Measurements from ENCODE around the gene AGPAT1.
"Not testable (repeated sequence)": the region's sequence is repeated elsewhere in the genome, so short reads cannot be mapped to it uniquely, and the experiment has no call there.

The AGPAT1 gene

DNA sequence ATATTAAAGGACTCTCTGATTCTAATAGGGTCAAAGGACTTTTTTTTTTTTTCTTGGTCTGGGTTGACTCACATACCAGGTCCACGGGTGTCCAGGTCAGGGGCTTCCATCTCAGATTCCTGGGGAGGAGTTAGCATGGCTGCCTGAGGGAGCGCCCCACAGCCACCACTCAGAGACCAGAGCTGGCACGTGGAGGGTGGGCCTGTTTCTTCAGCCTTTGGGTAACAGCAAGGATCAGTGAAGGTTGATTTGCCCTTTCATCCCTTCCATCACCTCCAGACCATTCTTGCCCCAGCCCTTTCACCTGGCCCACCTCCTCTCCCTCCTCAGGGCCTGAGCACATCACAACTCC, 22.4 kb upstream of the AGPAT1 start:
- DNase-seq = no peak

DNA sequence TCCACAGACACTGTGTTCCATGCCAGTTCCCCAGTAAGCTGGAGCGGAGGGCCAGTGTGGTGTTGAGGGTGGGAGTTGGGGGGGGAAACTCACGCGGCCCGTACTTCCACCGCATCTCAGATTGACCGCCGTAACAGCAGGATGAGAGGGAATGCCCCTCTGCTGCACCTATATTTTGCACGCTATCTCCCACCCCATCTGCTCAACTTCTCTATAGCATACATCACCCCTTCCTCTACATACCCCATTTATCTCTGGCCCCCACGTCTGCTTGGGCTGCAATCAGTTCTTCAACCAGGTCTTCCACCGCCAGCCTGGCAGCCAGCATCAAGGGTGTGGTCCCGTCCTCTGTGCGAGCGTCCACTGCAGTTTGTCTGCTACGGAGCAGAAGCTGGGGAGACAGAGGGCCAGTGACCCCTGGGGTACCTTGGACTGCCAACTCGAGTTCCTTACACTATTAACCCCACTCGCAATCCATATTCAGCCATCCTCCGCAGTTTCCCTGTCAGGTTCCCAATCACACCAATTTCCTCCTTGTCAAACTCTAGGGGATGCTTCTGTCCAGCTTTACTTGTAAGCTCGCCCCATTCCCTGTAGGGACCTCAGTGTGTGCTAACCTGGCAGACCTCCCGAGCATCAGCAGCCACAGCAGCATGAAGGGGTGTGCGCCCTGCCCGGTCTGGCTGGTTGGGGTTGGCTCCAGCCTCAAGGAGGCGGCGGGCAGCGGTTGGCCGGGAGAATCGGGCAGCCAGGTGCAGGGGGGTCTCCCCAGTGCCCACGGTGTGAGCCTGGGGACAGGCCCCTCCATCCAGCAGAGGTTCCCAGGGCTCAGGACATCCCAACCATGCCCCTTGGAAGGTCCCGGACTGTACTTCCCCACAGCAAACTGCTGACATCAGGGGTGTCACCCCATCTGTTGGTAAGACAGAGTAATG, 21.1 kb upstream of the AGPAT1 start:
- DNase-seq = no peak

DNA sequence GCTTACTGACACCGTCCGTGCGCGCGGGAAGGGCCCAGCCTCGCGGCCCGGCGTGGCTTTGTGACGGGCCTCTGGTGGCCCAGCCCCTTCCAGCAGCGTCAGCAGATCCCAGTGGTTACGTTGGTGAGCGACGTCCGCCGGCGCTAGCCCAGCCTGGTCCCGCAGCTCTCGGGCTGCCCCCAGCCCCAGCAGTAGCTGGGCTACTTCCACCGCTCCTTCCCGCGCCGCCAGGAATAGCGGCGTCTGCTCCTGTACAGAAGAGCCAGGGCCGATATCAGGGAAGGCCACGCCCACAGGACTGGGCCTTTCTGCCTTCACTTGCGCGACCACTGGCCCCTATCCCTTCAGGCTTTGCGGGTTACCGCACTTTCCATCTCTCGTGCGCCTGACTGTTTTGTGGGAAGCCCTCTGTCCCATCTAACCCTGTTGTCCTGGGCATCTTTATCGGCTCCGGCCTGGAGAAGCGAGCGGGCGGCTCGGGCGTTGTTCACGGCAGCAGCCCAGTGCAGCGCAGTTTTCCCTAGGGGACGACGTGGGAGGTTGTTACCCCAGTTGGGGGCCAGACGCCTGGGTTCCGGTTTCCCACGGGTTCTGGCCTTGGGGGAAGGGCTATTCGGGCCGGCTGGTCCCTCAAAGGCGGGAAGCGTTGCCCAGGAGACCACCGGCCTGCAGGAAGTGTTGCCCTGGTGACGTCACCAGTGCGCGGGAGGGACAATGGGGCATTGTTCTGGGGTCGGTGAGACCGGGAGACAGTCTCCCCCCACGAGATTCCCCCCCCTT, 20.2 kb upstream of the AGPAT1 start:
- peak; percentile 78 for DNase-seq

DNA sequence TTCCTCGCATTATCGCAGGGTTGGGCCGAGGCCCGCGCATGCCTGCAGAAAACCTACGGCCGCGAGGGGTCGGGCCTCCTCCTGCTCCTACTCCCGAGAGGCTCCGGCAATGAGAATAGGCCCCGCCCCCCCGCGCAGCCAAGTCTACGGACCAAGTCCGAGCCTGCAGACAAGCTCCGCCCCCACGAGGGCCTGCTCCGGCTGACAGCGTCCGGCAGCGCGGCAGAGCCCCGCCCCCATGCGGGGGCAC, 19.7 kb upstream of the AGPAT1 start:
- DNase-seq = peak; percentile 100

DNA sequence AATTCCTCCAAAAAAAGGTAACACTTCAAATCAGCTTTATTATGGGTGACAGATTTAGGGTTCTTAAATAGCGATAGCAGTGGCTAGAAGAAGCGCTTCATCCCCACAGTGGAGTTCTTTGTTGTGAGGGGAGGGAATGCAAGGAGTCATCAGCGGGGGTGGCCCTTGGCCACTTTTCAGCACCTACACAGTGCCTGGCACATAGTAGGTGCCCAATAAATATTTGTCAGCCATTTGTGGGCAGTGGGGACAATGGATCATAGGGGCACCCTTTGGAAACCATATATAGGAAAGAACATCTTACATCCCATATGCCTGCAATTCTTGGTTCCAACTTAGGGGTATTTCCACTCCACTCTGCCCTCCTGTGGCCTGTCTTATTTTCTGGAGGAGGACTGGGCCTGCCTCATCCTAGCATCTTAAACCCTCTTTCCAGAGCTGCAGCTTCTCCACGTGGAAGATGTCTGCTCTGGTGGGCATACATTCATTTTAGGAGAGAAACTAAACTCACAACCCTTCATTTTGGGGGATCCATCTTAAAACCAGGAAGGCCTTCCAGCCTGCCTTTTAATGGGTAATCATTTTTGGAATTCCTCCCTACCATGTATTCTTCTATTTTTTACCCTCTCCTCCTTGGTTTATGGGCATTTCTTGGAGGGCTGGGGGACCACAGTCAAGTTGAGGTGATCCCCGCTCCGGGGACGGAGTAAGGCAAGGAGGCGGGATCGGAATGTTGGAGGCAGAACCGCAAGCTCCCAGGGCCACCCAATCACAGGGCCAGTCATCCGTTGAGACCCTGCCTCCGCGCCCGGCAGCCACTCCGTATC, 19.2 kb upstream of the AGPAT1 start:
- peak; percentile 14 for DNase-seq

DNA sequence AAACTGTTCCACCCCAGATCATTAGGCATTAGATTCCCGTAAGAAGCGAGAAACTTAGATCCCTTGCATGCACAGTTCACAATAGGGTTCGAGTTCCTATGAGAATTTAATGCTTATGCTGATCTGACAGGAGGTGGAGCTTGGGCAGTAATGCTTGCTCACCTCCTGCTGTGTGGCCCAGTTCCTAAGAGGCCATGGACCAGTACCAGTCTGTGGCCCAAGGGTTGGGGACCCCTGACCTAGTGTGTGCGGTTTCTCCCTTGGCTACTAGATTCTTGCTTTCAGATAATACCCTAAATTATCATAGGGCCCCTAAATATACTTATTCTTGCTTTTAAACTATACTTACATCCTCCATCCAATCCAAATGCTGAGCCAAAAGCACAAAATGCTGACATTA, 18.5 kb upstream of the AGPAT1 start:
- no peak for DNase-seq

DNA sequence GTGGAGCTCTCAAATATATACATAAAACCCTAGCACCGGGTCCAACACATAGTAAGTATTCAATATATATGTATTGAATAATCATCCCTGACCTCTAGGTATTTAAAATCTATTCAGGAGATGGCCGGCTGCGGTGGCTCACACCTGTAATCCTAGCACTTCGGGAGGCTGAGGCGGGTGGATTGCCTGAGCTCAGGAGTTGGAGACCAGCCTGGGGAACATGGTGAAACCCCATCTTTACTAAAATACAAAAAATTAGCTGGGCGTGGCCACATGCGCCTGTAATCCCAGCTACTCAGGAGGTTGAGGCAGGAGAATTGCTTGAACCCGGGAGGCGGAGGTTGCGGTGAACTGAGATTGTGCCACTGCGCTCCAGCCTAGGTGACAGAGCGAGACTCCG, 17.2 kb upstream of the AGPAT1 start:
- not testable (repeated sequence) for DNase-seq

DNA sequence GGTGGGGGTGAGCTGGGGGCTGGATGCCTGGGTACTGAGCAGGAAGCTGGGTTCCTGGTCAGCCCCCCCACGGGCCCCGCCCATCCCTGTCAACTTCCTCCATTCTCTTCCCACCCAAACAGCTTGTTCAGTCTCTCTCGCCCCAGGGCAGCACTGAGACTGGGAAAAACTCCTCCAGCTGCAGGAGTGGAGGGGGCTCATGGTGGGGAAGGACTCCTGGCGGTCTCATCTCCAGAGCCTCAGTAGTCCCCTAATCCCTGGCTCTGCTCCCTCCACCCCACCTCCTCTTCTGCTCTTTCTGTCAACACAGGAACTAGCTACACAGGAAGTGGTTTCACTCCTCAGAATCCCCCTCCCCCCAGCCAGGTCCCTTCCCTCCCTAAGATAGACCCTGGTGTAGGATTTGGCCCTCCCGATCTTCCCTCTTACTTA, 16.7 kb upstream of the AGPAT1 start, which contains the start of gene GPSM3:
Gene GPSM3, minus strand, starts transcription at position 36 of the 432 bp plus-strand sequence. CDS start 130 bp downstream, outside the sequence.
- DNase-seq = peak; percentile 41

DNA sequence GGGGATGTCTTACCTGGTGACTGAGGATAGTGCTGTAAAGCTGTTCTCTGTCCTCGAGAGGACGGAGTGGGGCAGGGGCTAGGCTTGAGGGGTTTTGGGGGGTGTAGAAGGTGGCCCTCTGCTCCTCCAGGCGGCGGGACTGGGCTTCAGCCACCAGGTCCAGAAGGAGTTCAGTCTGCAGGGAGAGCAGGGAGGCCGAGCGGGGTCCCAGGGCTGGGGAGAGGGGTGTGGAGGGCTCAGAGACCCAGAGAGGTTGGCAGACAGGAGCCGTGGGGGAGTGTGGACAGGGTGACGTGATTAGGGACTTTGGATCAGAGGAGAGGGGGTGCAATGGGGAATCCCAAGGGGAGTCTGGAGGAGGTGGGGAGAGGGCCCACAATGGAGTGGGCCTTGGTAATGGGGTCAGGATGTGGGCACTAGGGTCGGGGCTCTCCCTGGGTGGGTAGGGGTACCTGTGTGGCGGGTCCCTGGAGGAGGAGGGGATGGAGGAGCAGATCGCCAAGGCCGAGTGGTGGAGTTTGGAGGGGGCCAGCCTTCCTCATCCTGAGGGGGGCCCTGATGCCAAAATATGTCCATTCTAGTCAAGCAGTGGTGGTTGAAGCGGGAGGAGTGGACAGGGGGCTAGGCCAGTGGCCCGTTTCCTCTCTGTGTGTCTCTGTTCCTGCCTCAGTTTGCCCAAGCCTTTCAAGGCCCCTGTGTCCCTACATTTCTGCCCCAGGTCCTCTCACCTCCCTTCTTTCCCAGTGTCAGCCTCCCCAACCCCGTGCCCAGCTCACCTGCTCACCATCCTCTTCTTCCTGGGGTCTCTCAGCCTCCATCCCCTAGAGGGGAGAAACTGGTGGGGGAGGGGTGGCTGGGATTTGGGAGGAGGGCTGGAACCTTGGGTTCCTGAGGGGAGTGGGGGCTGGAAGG, 16.1 kb upstream of the AGPAT1 start:
- no peak for DNase-seq

DNA sequence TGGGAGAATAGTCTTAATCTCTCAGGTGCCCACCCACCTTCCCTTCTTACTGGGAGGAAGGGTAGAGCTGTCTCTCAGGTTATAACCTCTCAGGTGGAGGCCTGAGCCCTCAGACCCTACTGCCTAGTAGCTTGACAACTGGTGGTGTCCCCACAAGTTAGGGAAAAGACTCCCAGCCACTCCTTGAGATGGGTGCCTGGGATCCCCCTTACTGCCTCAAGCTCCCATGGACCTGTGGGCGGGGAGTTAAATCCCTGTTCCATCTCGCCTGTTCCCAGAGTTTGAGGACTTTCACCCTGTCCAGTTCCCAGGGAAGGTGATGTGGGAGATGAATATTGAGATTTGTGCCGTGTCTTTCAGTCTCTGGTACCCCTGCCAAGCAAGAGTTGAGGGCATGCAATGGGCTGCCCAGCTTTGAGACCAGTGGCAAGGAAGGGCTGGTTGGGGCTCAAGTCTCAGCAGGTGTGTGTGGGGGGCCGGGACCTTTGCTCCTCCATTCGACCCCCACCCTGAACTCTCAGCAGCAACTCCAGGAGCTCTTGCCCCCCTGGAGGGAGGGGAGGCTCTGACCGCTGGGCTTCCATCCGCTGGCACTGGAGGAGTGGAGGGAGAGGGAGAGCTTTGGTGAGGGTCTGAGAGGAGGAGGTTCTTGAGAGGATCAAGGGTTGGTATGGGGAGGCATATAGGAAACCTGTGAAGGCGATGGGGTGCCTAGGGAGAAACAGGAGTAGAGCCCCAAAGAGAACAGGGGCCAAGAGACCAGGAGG, 15.2 kb upstream of the AGPAT1 start:
- DNase-seq = no peak

DNA sequence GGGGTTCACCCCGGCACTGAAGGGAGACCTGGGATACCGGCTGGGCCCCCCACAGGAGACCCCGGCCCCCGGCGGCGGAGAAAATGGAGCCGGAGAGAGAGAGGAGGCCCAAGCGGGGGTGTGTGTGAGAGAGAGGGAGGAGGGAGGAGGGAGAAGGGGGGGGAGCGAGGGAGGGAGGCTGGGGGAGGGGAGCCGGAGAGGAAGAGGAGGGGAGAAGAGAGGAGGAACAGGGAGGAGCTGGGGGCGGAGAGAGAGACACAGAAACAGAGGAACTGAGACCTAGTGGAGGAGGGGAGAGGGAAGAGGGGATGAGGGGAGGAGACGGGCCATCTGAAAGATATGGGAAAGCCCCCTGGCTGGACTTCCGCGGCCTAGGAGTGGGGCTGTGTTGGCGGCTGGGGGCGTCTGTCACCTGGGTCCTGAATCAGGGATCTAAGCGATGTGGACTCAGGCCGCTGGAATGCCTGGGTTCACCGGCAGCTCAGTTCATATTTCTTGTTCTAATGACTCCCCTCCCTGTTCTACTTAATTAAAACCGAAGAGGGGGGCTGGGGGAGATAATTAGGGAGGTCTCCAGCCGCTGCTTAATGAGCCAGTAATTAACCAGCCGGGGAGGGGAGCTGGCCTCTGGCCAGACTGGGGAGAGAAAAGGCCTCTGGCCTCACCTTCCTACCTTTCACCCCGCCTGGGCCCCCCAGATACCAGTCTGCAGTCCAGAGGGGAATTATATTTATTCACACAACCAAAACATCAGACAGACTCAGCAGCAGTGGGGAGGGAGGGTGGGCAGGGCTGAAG, 14.4 kb upstream of the AGPAT1 start, which contains the start of gene PBX2:
Gene PBX2, minus strand, starts transcription at position 149 of the 798 bp plus-strand sequence. CDS start 287 bp downstream, outside the sequence.
- DNase-seq = peak; percentile 87

DNA sequence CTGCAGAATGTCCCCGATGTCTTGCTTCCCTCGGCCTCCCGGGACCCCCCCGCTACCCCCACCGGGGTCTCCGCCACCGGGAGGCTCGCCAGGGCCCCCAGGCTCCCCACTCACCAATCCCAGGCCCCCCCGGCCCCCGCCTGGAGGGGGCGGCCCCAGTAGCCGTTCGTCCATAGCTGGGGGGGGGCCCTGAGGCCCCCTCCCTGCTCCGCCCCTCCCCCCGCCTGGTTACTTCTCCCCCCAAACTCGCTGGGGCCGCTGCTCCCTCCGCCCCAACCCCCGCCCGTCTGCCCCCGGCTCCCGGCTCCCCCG, 13.8 kb upstream of the AGPAT1 start:
- DNase-seq = no peak

DNA sequence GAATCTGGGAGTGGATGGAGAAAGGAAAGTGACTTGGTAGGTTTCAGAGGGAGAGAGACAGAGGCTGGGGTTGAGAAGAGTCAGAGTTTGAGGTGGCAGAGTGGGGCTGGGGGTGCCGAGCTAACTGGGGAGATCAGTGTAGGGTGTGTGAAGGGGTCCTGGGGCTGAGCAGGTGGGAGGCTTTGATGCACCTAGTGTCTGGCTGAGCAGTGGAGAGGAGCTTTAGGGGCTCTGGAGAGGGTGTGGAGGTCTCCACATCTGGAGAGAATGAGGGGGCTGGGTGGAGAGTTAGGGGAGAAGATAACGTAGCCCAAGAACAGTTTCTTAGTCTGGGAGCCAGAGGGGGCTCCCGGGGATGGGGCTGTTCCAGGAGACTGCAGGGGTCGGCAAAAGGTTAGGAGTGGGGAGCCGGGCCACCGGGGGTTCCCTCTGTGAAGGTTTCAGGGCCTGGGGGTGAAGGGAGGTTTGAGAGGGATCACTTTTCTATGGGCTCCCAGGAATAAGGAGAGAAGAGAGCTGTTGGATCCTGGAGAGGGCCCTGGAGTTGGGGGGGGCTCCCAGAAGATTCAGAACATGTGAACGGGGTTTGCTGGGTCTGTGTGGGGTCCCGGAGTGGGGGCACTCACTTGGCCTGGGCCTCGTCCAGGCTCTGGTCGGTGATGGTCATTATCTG, 13.3 kb upstream of the AGPAT1 start:
- no peak for DNase-seq

DNA sequence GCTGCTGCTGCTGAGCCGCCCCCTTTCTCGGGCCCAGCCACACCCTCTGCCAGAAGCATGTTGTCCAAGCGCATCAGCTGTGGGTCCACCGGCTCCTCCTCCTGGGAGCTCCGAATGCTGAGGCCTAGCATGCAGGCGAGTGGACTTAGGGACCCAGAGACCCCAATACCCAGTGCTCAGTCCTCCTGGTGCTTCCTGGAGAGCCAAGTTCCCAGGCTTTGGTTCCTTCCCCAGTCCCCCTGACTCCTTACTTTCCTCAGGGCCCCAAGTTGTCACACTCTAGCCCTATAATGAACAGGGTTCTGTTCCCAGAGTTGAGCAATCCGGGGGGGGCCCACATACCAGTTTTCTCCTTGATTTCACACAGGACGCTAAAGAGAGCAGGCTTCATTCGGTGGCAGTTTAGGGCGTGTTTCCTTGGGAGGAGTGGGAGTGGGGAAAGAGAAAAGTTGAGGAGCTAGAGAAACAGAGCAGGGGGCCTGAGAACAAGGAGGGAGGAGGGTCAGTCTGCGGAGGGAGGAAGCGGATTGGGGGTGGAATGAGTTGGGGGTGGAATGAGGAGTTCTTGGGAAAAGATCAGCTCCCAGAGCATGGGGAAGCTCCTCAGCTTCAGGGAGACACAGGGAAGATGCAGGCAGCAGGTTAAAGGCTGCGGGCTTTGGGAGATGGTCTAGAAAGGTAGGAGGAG, 12.6 kb upstream of the AGPAT1 start:
- DNase-seq = no peak

DNA sequence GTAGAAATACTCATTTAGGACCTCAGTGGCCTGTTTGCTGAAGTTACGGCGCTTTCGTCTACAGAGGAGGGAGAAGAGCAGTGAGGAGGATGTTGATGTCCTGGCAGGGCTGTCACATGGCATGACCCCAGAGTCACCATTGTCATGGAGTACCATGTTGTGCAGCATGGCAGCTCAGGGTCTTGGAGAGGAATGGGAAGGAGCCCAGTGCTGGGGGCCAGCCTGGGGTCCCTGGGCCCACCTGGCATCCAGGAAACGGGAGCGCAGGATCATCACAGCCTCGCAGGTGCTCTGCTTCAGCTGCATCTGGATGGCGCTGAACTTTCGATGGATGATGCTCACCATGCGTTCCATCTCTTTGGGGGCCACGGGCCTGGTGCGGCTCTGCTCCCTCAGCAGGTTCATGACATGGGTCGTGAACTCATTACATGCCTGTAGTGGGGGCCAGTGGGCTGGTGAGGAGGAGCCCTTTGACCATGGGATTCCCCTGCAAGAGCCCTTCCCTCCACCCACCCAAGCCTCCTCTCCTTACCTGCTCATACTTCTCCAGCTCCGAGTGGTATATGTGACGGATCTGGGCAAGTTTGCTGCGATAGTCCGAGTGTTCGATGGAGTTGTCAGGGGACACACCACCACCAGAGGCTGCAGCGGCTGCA, 12.0 kb upstream of the AGPAT1 start:
- DNase-seq = not testable (repeated sequence)

DNA sequence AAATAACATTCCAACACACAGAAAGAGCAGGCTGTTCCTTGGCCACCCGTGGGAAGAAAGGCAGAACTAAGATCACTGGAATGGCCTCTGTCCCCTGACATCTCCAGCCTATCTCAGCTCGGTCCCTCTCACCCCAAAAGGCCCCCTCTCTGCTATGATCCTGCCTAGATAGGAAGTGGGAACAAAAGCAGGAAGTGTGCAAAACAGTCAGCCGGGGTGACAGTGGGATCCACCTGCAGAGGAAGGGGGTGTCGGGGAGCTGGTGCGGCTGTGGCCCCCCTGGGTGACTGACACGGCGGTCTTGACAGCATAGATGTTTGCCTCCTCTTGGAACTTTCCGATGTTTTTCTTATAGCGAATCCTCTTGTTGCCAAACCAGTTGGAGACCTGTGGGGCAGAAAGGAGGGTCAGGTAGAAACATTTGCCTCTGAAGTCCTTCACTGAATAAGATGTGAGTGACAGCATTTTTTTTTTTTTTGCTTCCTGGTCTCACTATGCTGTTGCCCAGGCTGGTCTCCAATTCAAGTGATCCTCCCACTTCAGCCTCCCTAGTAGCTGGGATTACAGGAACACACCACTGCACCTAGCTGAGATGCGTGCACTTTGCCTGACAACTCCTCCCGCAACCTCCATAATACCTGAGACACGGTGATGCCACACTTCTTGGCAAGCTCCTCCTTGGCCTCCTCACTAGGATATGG, 11.3 kb upstream of the AGPAT1 start:
- DNase-seq = no peak

DNA sequence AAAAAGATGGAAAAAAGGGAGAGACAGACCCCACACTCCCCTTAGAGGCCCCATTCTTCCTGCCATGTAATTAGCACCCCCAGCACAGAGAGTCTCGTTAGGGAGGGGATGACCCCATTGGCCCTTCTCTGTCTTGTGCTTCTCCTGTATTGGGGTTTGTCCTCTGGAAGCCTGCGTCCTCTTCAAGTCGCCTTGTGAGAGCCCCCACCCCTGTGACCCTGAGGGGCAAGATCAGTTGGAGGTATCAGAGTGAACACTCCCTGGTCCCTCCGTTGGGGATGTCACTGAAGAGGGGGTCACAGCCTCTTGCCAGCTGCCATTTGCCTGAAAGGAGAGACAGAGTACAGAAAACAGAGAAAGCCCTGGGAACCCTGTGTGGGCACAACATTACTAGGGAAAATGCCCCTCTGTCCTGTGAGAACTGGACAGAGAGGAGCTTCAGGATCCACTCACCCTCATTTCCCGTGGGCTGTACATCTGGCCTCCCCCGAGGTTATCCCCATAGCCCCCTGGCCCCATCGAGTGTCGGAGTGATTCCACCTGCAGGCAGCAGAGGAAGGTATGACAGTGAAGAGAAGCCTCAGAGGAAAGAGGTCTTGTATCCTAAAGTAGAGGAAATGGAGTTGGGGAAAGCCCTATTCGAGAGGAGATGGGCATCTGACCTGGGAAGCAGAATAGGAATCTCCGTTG, 10.4 kb upstream of the AGPAT1 start:
- not testable (repeated sequence) for DNase-seq
